Fibroblast of skin of back (primary cell): Measurements from ENCODE around the gene REL.
"Not testable (repeated sequence)": the region's sequence is repeated elsewhere in the genome, so short reads cannot be mapped to it uniquely, and the experiment has no call there.

Experiments
- DNase-seq: peaks from one replicate; pipeline ENCODE4 v3.0.0-alpha.2; 2013

Gene REL

GRCh38 chr2:60868589-60869273, 12.6 kb upstream of the REL start:
- no peak for DNase-seq

- DNase-seq: no peak
Observed at GRCh38 chr2:60872510-60872928, 8.9 kb upstream of the REL start.

GRCh38 chr2:60873381-60873780, 8.0 kb upstream of the REL start:
- DNase-seq: no peak

- no peak for DNase-seq
Observed at GRCh38 chr2:60875520-60875919, 5.9 kb upstream of the REL start.

- DNase-seq: no peak
Observed at GRCh38 chr2:60880643-60881046, 729 bp upstream of the REL start.

GRCh38 chr2:60882971-60883753, 1.8 kb downstream of the REL start:
- no peak for DNase-seq

- no peak for DNase-seq
Observed at GRCh38 chr2:60883896-60884295, 2.5 kb downstream of the REL start.

- peak; percentile 9 for DNase-seq
Observed at GRCh38 chr2:60884800-60885199, 3.4 kb downstream of the REL start.

GRCh38 chr2:60885683-60886082, 4.3 kb downstream of the REL start:
- no peak for DNase-seq

- no peak for DNase-seq
Observed at GRCh38 chr2:60886991-60887390, 5.6 kb downstream of the REL start.

GRCh38 chr2:60888853-60889252, 7.5 kb downstream of the REL start:
- DNase-seq: no peak

- not testable (repeated sequence) for DNase-seq
Observed at GRCh38 chr2:60889581-60890392, 8.4 kb downstream of the REL start.

- no peak for DNase-seq
Observed at GRCh38 chr2:60890393-60890707, 9.0 kb downstream of the REL start.

GRCh38 chr2:60891180-60891579, 9.8 kb downstream of the REL start:
- no peak for DNase-seq

- DNase-seq: no peak
Observed at GRCh38 chr2:60898567-60898966, 17.2 kb downstream of the REL start.

- no peak for DNase-seq
Observed at GRCh38 chr2:60899230-60899891, 18.0 kb downstream of the REL start.

GRCh38 chr2:60899892-60900249, 18.5 kb downstream of the REL start:
- DNase-seq: no peak

GRCh38 chr2:60901296-60901695, 19.9 kb downstream of the REL start:
- DNase-seq: not testable (repeated sequence)

- DNase-seq: not testable (repeated sequence)
Observed at GRCh38 chr2:60905867-60906266, 24.5 kb downstream of the REL start.

- no peak for DNase-seq
Observed at GRCh38 chr2:60906395-60906794, 25.0 kb downstream of the REL start.

- no peak for DNase-seq
Observed at GRCh38 chr2:60907329-60907728, 26.0 kb downstream of the REL start.

GRCh38 chr2:60925994-60926740, 44.8 kb downstream of the REL start:
- peak; percentile 49 for DNase-seq
